GM12875 (cell line): ENCODE data around the gene MEGF6.

Experiments used
- H3K4me3 ChIP-seq: one replicate; pipeline ENCODE4 v1.5.1; 2011; ENCODE audit warnings: low read depth, low read length, control low read depth
- TF ChIP-seq, protein P1 (sequence below): IDR thresholded peaks from 2 replicates; pipeline ENCODE4 v1.5.1; 2011; ENCODE audit warnings: low read depth, mild to moderate bottlenecking, control low read depth, inconsistent platforms, low read length, moderate library complexity, borderline replicate concordance; ENCODE audit not compliant: insufficient read depth

MEGF6 gene

DNA sequence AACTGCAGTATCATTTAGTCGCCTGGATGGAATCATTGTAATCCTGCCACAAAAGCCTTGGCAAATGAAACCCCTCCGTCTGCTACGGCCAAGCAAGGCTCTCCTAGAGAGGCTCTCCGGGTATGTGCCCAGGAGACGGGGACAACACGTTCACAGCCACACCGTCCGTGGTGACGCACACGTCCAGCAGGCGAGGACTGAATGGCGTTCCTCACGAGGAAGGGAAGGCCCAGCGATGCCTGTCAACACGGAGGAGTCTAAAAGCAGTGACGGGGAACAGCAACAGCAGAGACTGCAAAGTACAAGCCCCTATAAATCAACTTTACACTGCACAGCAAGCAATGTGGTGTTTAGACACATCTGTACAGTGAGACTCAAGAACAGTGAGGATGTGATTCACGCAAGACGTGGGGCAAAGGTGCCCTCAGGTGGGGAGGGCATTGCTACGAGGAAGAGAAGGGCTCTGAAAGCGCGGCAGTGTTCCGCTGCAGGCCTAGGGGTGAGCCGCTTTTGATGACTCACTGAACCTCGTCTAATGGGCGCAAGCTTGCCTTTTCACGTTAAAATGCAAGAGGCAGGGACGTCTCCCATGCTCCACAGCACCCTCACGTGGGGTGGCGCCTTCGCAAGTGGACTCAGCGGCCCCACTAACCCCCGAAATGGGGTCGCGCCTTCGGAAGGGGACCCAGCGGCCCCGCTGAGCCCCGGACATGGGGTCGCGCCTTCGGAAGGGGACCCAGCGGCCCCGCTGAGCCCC, 31.8 kb upstream of the MEGF6 start:
- TF ChIP-seq, protein P1, sequence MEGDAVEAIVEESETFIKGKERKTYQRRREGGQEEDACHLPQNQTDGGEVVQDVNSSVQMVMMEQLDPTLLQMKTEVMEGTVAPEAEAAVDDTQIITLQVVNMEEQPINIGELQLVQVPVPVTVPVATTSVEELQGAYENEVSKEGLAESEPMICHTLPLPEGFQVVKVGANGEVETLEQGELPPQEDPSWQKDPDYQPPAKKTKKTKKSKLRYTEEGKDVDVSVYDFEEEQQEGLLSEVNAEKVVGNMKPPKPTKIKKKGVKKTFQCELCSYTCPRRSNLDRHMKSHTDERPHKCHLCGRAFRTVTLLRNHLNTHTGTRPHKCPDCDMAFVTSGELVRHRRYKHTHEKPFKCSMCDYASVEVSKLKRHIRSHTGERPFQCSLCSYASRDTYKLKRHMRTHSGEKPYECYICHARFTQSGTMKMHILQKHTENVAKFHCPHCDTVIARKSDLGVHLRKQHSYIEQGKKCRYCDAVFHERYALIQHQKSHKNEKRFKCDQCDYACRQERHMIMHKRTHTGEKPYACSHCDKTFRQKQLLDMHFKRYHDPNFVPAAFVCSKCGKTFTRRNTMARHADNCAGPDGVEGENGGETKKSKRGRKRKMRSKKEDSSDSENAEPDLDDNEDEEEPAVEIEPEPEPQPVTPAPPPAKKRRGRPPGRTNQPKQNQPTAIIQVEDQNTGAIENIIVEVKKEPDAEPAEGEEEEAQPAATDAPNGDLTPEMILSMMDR, result no peak
- H3K4me3 ChIP-seq, result no peak overlapping the region

DNA sequence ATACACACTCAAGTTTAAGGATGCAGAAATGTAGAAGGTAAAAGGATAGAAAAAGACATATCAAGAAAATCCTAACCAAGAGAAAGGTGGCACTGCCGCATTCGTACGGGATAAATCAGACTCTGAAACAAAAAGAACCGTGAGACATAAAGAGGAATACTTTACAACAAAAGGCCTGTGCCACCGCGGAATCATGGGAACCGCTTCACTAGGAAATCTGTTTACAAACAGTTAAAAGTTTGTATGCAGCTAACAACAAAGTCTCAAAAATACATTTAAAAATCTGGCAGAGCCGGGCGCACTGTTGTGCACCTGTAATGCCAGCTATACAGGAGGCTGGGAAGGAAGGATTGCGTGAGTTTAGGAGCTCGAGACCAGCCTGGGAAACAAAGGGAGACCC, 30.5 kb upstream of the MEGF6 start:
- TF ChIP-seq, protein P1, result no peak
- no peak overlapping the region for H3K4me3 ChIP-seq

DNA sequence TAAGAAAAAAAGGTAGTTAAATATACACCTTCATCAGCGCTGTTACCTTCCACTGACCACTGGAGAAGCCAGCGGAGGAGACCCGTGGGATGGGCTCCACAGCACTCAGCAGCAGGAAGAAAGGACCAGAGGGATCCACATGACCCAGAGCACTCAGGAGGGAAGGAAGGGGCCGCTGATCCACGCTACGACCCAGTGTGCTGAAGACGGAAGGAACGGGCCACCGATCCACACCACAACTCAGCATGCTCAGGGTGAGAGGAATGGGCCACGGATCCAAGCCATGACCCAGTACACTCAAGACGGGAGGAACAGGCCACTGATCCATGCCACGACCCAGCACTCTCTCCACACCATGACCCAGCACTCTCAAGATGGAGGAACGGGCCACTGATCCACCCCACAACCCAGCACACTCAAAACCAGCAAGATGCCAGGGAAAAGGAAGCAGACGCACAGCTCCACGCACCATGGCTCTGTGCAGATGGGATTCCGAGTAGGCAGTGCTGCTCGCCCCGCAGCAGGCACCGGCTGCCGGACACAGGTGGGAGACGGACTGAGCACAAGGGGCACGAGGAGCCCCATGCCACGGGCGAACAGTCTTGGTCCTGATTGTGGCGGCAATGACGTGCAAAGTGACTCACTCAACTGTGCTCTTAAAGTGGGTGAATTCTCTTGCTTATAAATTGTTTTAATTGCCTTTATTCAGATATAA, 29.9 kb upstream of the MEGF6 start:
- no peak overlapping the region for H3K4me3 ChIP-seq
- TF ChIP-seq, protein P1, result no peak

DNA sequence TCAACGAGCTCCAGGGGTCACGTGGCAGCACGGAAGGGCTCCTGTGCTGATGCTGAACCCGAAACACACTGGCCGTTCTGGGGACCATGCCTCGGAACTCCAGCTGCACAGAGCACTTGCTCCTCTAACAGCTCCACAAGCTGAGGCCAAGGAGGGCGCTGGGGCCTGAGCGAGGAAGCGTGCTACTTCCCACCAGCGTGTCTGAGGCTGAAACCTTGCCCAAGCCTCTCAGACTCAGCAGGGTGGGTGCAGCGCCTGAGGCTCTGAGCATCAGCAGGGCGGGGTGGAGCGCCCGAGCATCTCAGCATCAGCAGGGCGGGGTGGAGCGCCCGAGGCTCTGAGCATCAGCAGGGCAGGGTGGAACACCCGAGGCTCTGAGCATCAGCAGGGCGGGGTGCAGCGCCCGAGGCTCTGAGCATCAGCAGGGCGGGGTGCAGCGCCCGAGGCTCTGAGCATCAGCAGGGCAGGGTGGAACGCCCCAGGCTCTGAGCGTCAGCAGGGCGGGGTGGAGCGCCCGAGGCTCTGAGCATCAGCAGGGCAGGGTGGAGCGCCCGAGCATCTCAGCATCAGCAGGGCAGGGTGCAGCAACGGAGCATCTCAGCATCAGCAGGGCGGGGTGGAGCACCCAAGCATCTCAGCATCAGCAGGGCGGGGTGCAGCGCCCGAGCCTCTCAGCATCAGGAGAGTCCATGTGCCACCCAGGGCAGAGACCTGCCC, 29.0 kb upstream of the MEGF6 start:
- no peak overlapping the region for H3K4me3 ChIP-seq
- TF ChIP-seq, protein P1, result no peak

GRCh38 chr1:3639397-3639911, 28.1 kb upstream of the MEGF6 start:
- TF ChIP-seq, protein P1, result no peak
- H3K4me3 ChIP-seq, result no peak overlapping the region

DNA sequence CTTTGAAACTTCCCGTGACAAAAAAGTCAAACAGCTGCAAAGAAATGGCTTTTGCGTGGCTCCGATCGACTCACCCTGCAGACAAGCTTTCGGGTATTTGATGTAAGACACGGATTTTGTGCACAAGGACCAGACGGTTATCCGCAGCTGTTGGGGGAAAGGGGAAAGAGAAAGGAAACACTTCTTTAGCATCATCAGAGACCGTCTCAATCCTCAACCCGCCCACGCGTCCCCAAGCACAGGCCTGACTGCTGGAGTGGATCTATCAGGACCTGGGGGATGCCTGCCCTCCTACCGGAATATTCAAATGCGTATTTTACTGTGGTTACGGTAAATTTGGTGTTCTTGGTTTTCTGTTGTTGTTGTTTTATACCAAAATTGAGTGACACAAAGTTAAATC, 27.4 kb upstream of the MEGF6 start:
- H3K4me3 ChIP-seq, result no peak overlapping the region
- TF ChIP-seq, protein P1, result no peak
